Small intestine (tissue), 7 donors: ENCODE data around the gene FBXL16. TPM values are rescaled to one million over a fixed set of nuclear protein-coding genes. Genes with fewer than 3 reads are reported as not detected.

Experiments
- DNase-seq, 2 donors: peaks; one replicate each; pipeline versions ENCODE4 v3.0.0 to v3.0.0-alpha.2; 2013
- FAIRE-seq: peaks from 2 replicates; lab custom pipeline; 2012; peaks lifted over from hg19 to GRCh38; lab: Jason Lieb, UNC
- H3K27ac ChIP-seq, 3 donors: one replicate each; pipeline ENCODE4 v1.5.1; 2013; ENCODE audit warnings: low read length in 2 of 3, mild to moderate bottlenecking in 2 of 3, control low read depth in 1 of 3, inconsistent platforms in 1 of 3, low read depth in 1 of 3, moderate library complexity in 1 of 3
- H3K27me3 ChIP-seq, 3 donors: one replicate each; pipeline ENCODE4 v1.6.1; 2013; ENCODE audit warnings: low read length in 3 of 3, inconsistent platforms in 1 of 3; ENCODE audit not compliant: control insufficient read depth in 3 of 3, insufficient read depth in 3 of 3
- H3K36me3 ChIP-seq, 3 donors: one replicate each; pipeline ENCODE4 v1.6.1; 2013; ENCODE audit warnings: low read length in 3 of 3, inconsistent platforms in 1 of 3, low read depth in 1 of 3, mild to moderate bottlenecking in 1 of 3, moderate library complexity in 1 of 3; ENCODE audit not compliant: control insufficient read depth in 3 of 3, insufficient read depth in 2 of 3
- H3K4me1 ChIP-seq, 3 donors: one replicate each; pipeline ENCODE4 v1.6.1; 2013; ENCODE audit warnings: low read length in 2 of 3, inconsistent platforms in 1 of 3, low read depth in 1 of 3, mild to moderate bottlenecking in 1 of 3, moderate library complexity in 1 of 3; ENCODE audit not compliant: control insufficient read depth in 3 of 3, insufficient read depth in 2 of 3
- H3K4me3 ChIP-seq, 3 donors: one replicate each; pipeline ENCODE4 v1.5.1; 2013; ENCODE audit warnings: low read length in 3 of 3, control low read depth in 1 of 3, inconsistent platforms in 1 of 3, low read depth in 1 of 3, mild to moderate bottlenecking in 1 of 3, moderate library complexity in 1 of 3
- H3K9me3 ChIP-seq, 2 donors: one replicate each; pipeline ENCODE4 v1.6.1; 2013; ENCODE audit warnings: low read depth in 1 of 2, low read length in 1 of 2; ENCODE audit not compliant: control insufficient read depth in 2 of 2, insufficient read depth in 1 of 2
- WGBS, 3 donors: extraction: QIAGEN DNeasy Blood & Tissue Kit; methylation state at CpG; one replicate each; pipeline ENCODE4 v1.1.7; 2013; 5-methylcytosine and 5-hydroxymethylcytosine counted together
- polyA plus RNA-seq, 4 donors: library from polyadenylated mRNA; stranded (reverse) in 3 of 4; unstranded in 1 of 4; fragments of 200-250 nt in 3 of 4; fragments of 120-200 nt in 1 of 4; gene quantifications; one replicate each; pipeline versions ENCODE4 v1.2.1 to v1.2.3, GENCODE V29; 2013
- donor health status: healthy with polysubstance abuse.
- donor health status: control.
- donor health status: control.
- donor health status: Bipolar disorder and iron deficiency.
- donor health status: healthy.

FBXL16 gene
- polyA plus RNA-seq, 4 donors = 0.81 to 3.4 (median 1.2) TPM

DNA sequence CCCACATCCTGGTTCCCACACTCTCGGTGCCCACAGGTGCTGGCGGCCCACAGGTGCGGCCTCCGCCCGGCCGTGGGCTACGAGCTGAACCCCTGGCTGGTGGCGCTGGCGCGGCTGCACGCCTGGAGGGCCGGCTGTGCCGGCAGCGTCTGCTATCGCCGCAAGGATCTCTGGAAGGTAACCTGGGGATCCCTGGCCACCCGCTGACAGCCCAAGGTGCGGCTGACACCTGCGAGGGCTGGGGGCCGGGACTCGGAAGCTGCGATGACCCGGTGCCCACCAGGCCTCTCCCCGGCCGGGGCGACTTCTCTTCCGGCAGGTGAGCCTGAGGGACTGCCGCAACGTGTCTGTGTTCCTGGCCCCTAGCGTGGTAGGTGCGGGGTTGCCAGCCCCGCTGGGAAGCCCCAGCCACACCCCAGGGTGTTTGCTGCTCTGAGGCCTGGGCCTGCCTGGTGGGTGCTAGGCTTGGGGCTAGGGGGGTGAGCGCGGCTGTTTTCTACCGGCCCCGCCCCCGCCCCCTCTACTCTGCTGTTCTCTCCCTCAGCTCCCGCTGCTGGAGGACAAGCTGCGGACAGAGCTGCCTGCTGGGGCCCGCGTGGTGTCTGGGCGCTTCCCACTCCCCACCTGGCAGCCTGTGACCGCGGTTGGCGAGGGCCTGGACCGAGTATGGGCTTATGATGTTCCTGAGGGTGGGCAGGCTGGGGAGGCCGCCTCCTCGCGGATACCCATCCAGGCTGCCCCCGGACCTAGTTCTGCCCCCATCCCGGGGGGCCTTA lies 16.4 kb upstream of the FBXL16 start:
- FAIRE-seq (no peak), DNase-seq (no peak)
- WGBS, 3 donors = 82 to 89% (median 82%) methylated on average over 41 to 51 of the region's 51 CpGs
- Histone ChIP-seq H3K27ac (peak overlapping the region; percentile 42 to 78 (median 50)), H3K9me3 (peaks cover 3 to 8% of the 10 kb centered on the region in 2 donors), H3K4me3 (peak overlapping the region in 1 of 3 donors; percentile 62), H3K4me1 (peaks cover 6 to 31% (median 12%) of the 10 kb centered on the region in 3 donors), H3K36me3 (peaks cover 0 to 22% (median 0%) of the 10 kb centered on the region in 3 donors), H3K27me3 (peaks cover 0 to 15% (median 8%) of the 10 kb centered on the region in 3 donors)

DNA sequence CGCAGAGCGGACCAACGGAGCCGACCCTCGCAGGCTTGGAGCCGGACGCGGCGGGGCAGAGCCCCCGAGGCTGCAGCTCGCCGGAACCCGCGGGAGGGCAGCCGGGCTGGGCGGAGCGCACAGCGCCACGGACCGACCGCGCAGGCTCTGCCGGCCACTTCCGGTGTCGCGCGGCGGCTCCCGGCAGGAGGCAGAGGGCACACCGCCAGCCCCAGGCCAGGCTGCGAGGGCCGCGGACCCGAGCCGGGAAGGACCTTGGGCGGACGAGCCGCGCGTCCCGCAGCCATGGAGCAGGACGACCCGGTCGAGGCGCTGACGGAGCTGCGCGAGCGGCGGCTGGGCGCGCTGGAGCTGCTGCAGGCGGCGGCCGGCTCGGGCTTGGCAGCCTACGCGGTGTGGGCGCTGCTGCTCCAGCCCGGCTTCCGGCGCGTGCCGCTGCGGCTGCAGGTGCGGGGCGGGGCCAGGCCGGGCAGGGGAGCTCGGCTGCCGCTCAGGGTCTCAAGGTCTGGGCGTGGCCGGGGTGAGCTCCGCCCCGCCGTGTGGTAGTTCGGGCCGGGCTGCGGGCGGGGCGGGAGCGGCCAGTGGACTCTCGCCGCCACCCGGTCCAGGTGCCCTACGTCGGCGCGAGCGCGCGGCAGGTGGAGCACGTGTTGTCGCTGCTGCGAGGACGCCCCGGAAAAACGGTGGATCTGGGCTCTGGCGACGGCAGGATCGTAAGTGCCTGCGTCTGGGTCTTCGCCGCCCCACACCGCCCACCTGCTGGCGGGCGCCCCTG lies 15.6 kb upstream of the FBXL16 start, which contains the start of gene ANTKMT:
TSS of gene ANTKMT (plus strand) at position 157 of the 775 bp plus-strand sequence. CDS start at position 286, 129 bp downstream.
- Histone ChIP-seq H3K9me3 (peaks cover 3 to 8% of the 10 kb centered on the region in 2 donors), H3K4me3 (peak within 1 kb of the TSS; percentile 40 to 63 (median 62)), H3K36me3 (peaks cover 0 to 22% (median 0%) of the 10 kb centered on the region in 3 donors), H3K27me3 (peaks cover 0 to 17% (median 7%) of the 10 kb centered on the region in 3 donors), H3K4me1 (peaks cover 6 to 29% (median 12%) of the 10 kb centered on the region in 3 donors), H3K27ac (peak within 1 kb of the TSS; percentile 74 to 78 (median 77))
- DNase-seq (peak; percentile 91 to 95), FAIRE-seq (no peak)
- WGBS, 3 donors = 2 to 7% (median 6%) methylated on average over 59 to 106 of the region's 106 CpGs

GRCh38 chr16:720447-720989 lies 14.9 kb upstream of the FBXL16 start:
- peak overlapping the region; percentile 74 to 78 (median 77) for H3K27ac ChIP-seq
- DNase-seq = peak in 1 of 2 donors; percentile 60
- 0 to 1% (median 0%) methylated on average over 31 to 38 of the region's 38 CpGs for WGBS, 3 donors
- H3K27me3 ChIP-seq = peaks cover 0 to 15% (median 5%) of the 10 kb centered on the region in 3 donors
- peaks cover 3 to 8% of the 10 kb centered on the region in 2 donors for H3K9me3 ChIP-seq
- FAIRE-seq = no peak
- H3K4me1 ChIP-seq = peaks cover 6 to 33% (median 12%) of the 10 kb centered on the region in 3 donors
- peaks cover 0 to 22% (median 0%) of the 10 kb centered on the region in 3 donors for H3K36me3 ChIP-seq
- peak overlapping the region; percentile 31 to 63 (median 62) for H3K4me3 ChIP-seq

DNA sequence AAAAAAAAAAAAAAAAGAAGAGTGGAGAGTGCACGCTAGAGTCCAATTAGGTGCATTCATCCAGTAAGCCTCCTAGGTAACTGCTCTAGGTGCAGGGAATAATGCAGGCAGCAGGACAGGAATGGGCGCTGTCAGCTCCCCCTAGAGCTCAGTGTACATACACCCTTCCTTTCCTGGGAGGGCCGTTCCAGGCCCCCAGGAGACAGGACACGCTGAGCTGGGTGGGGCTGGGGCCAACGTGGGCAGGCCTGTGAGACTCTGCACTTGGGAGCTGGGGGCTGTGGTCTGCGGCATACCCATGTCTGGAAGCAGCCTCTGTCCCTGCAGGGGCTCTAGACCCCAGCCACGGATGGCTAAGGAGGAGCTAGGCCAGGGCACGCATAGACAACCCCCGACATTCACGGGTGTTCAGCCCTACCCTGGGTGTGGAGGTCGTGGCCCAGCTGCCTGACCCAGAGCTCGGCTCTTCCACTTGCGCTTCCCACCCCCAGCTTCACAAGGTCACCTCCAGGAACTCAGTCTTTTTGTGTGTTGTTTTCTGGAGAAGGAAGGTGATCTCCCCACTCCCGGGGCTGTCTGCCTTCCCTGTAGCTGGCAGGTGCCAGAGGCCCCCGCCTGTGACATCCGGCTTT lies 14.3 kb upstream of the FBXL16 start:
- no peak for FAIRE-seq
- no peak for DNase-seq
- peaks cover 6 to 33% (median 12%) of the 10 kb centered on the region in 3 donors for H3K4me1 ChIP-seq
- H3K4me3 ChIP-seq = peak overlapping the region in 2 of 3 donors; percentile 62 to 63
- peaks cover 0 to 14% (median 2%) of the 10 kb centered on the region in 3 donors for H3K27me3 ChIP-seq
- H3K9me3 ChIP-seq = peaks cover 3 to 8% of the 10 kb centered on the region in 2 donors
- H3K27ac ChIP-seq = peak overlapping the region in 2 of 3 donors; percentile 41 to 77
- H3K36me3 ChIP-seq = peaks cover 0 to 22% (median 0%) of the 10 kb centered on the region in 3 donors
- 7 to 11% (median 8%) methylated on average over 15 to 16 of the region's 16 CpGs for WGBS, 3 donors

- peak in 1 of 2 donors; percentile 63 for DNase-seq
- Histone ChIP-seq H3K4me3 (no peak overlapping the region), H3K4me1 (peaks cover 9 to 38% (median 12%) of the 10 kb centered on the region in 3 donors), H3K9me3 (peaks cover 3 to 8% of the 10 kb centered on the region in 2 donors), H3K36me3 (peaks cover 0 to 22% (median 0%) of the 10 kb centered on the region in 3 donors), H3K27me3 (peaks cover 0 to 22% (median 3%) of the 10 kb centered on the region in 3 donors), H3K27ac (no peak overlapping the region)
- FAIRE-seq = no peak
- 26 to 65% (median 42%) methylated on average over 6 of the region's 6 CpGs for WGBS, 3 donors
These were observed 13.3 kb upstream of the FBXL16 start for GRCh38 chr16:718922-719321.

DNA sequence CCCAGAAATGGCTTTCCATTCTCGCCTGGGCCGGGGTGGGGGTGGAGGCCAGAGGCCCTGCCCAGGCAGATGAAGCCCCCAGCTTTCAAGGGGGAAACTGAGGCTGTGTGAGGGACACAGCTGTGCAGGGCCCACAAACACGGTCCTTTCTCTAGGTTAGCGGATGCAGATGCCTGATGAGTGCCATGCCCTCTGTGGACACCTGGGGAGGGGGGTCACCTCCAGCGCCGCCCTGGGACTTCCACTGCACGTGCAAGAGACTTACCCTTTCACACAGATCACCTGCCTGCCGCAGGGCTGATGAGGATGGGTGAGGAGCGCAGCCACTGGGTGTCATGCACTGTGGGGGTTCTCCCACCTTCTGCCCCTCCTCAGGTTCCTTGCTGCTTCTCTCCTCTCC lies 12.8 kb upstream of the FBXL16 start:
- DNase-seq (no peak), FAIRE-seq (no peak)
- Histone ChIP-seq H3K4me1 (peaks cover 9 to 38% (median 12%) of the 10 kb centered on the region in 3 donors), H3K4me3 (no peak overlapping the region), H3K27ac (no peak overlapping the region), H3K36me3 (peaks cover 0 to 18% (median 0%) of the 10 kb centered on the region in 3 donors), H3K9me3 (peaks cover 3 to 8% of the 10 kb centered on the region in 2 donors), H3K27me3 (peaks cover 0 to 27% (median 3%) of the 10 kb centered on the region in 3 donors)
- WGBS, 3 donors = 75 to 91% (median 77%) methylated on average over 9 of the region's 9 CpGs

DNA sequence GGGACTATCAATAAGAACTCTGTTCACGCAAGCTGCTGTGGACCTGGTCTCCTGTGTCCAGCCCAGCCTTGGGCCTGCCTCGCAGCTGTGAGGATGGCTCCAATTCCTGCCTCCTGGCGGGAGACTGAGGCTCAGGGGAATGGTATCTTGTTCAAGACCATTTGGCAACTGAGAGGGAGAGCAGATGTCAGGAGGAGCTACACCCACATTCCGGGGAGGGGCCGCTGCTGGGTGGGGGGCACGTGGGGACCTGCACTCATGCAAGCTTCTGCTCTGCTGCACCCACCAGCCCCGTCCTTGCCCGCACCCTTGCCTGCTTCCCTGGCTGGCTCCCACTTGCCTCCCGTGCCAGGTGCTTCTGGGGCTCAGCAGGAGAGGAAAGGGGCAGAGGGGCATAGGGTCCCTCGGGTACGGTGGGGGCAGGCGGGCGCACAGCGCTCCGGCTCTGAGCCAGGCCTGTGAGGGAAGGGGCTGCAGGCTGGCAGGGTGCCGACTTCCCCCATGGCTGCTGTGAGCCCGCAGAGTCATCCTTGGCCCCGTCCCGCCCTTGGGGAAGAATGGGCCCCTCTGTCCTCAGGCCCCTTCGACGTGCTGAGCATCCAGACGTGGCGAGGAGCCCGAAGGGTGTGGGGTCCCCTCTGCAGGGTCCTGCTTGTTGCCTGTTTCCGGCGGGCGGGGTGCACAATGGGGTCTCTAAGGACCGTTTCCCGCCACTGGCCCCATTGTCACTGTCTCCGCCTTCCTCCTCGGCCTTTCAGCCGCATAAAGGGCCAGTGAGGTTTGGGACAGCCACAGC lies 12.0 kb upstream of the FBXL16 start:
- Histone ChIP-seq H3K4me3 (no peak overlapping the region), H3K27ac (no peak overlapping the region), H3K4me1 (peaks cover 9 to 38% (median 12%) of the 10 kb centered on the region in 3 donors), H3K36me3 (peaks cover 0 to 10% (median 0%) of the 10 kb centered on the region in 3 donors), H3K27me3 (peaks cover 0 to 27% (median 3%) of the 10 kb centered on the region in 3 donors), H3K9me3 (peaks cover 3 to 8% of the 10 kb centered on the region in 2 donors)
- FAIRE-seq (no peak), DNase-seq (no peak)
- WGBS, 3 donors = 66 to 75% (median 72%) methylated on average over 24 to 32 of the region's 32 CpGs
